ENCODE data around the gene DAGLB. TPM values are rescaled to one million over a fixed set of nuclear protein-coding genes. Genes with fewer than 3 reads are reported as not detected.

The DAGLB gene
- total and polyA plus RNA-seq, 2 of the 8 experiments (the other 6 are each of a cell fraction or from before 2014, with no cell fraction given), result 27.0 to 39.6 TPM

- Histone ChIP-seq H2BK15ac (ENCODE audit: low read length) (no peak overlapping the region), H3K9ac (replicated peaks in 1 of 4; ENCODE audit: extremely low read depth in 1 of 4, low read depth in 3 of 4, low read length in 3 of 4) (no peak overlapping the region), H3K4me2 (ENCODE audit: insufficient read depth in 1 of 2, low read depth in 2 of 2, low read length in 2 of 2) (no peak overlapping the region), H4K5ac (ENCODE audit: insufficient read length, low read depth, low read length) (no peak overlapping the region), H3K27me3 (replicated peaks in 1 of 4; ENCODE audit: control insufficient read depth in 3 of 4, extremely low read depth in 1 of 4, insufficient read depth in 3 of 4, low read length in 3 of 4) (no peaks in the 10 kb centered on the region), H3K27ac (ENCODE audit: low read depth, low read length) (no peak overlapping the region), H2AK5ac (ENCODE audit: low read depth, low read length) (no peak overlapping the region), H3K36me3 (ENCODE audit: control insufficient read depth in 2 of 4, insufficient read depth in 4 of 4, low read length in 3 of 4) (peaks cover 9 to 36% (median 10%) of the 10 kb centered on the region in 4 experiments; a peak in 7 of 8 replicates), H3K79me1 (ENCODE audit: low read depth, low read length) (peaks cover 17% of the 10 kb centered on the region), H2BK20ac (ENCODE audit: low read length) (no peak overlapping the region), H3K23ac (ENCODE audit: insufficient read length) (no peak overlapping the region), H2BK12ac (ENCODE audit: low read depth, low read length) (no peak overlapping the region), H3K4me3 (ENCODE audit: extremely low read depth in 1 of 4, insufficient read depth in 2 of 4, low read depth in 3 of 4, low read length in 4 of 4) (no peak overlapping the region), H3K14ac (ENCODE audit: insufficient read length) (no peak overlapping the region), H4K8ac (ENCODE audit: extremely low read depth, insufficient read depth, low read length) (no peak overlapping the region; the same call in 1 of the 2 replicates), H4K91ac (replicated peaks; ENCODE audit: insufficient read length, low read length) (no peak overlapping the region), H3K79me2 (ENCODE audit: control insufficient read depth in 1 of 2, insufficient read depth in 2 of 2, low read length in 2 of 2) (peaks cover 29 to 60% of the 10 kb centered on the region in 2 experiments), H3K9me3 (ENCODE audit: insufficient read depth in 2 of 2, low read depth in 1 of 2, low read length in 1 of 2) (no peaks in the 10 kb centered on the region), H3K18ac (ENCODE audit: extremely low read depth, low read length) (no peak overlapping the region), H3K4me1 (replicated peaks in 1 of 4; ENCODE audit: control insufficient read depth in 3 of 4, insufficient read depth in 4 of 4, low read length in 3 of 4) (no peaks in the 10 kb centered on the region; a peak in 1 of 7 replicates), H3K23me2 (ENCODE audit: low read depth, low read length) (no peaks in the 10 kb centered on the region), H3K56ac (replicated peaks; ENCODE audit: insufficient read length, low read depth, low read length) (no peak overlapping the region), H3K4ac (replicated peaks; ENCODE audit: insufficient read length, low read depth, low read length) (no peak overlapping the region), H2AFZ (ENCODE audit: low read length) (no peak overlapping the region), H4K20me1 (replicated peaks in 1 of 2; ENCODE audit: control insufficient read depth in 1 of 2, insufficient read depth in 2 of 2, low read length in 2 of 2) (peaks cover 24 to 34% of the 10 kb centered on the region in 2 experiments), H2BK120ac (replicated peaks; ENCODE audit: low read depth, low read length) (no peak overlapping the region), H2BK5ac (ENCODE audit: low read depth, low read length) (no peak overlapping the region)
- DNase-seq (ENCODE audit: low read depth in 1 of 2, low spot score in 2 of 2), result no peak
- ChIA-PET CTCF (ENCODE audit: partially characterized antibody) (interaction anchor here (1.0 to 1.2 kb wide), 2 partner anchors 25 to 75 kb away, joined by 4 to 5 read pairs; no protein-coding TSS in a partner anchor), POLR2A (ENCODE audit: partially characterized antibody) (interaction anchor here (1.3 to 1.9 kb wide), 3 partner anchors 14 to 21 kb away, joined by 3 to 4 read pairs (median 3); no protein-coding TSS in a partner anchor)
- WGBS, 2 experiments (ENCODE audit: extremely low coverage in 1 of 2, insufficient coverage in 1 of 2, insufficient read length in 1 of 2, insufficient replicate concordance in 2 of 2, low coverage in 1 of 2, low lambda C conversion rate in 2 of 2, missing lambda C conversion rate in 1 of 2), result 85% methylated on average over 12 of the region's 12 CpGs; no CpG with 5 or more reads in 1 of the 2 experiments
- no peak for FAIRE-seq
- TF ChIP-seq SP4 (IDR thresholded peaks at IDR 0.05; ENCODE audit: low read length) (no peak), EP300 (IDR thresholded peaks at IDR 0.05; ENCODE audit: borderline replicate concordance in 1 of 2, low read depth in 2 of 2, low read length in 2 of 2) (no peak), KDM4A (IDR thresholded peaks at IDR 0.05; ENCODE audit: low read depth, low read length, severe bottlenecking) (no peak), RBBP5 (IDR thresholded peaks at IDR 0.05; ENCODE audit: borderline replicate concordance, low read depth, low read length) (no peak), GTF2F1 (IDR thresholded peaks at IDR 0.05; ENCODE audit: borderline replicate concordance, low read depth, low read length) (no peak), TAF7 (optimal IDR thresholded peaks at IDR 0.05; ENCODE audit: borderline replicate concordance, low read depth, low read length) (no peak), TBP (IDR thresholded peaks at IDR 0.05; ENCODE audit: low read depth, low read length) (no peak), HDAC6 (IDR thresholded peaks at IDR 0.05; ENCODE audit: low read depth, low read length) (no peak)
- TF ChIP-seq, protein P1, sequence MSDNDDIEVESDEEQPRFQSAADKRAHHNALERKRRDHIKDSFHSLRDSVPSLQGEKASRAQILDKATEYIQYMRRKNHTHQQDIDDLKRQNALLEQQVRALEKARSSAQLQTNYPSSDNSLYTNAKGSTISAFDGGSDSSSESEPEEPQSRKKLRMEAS (IDR thresholded peaks at IDR 0.05), result no peak
Observed at GRCh38 chr7:6398943-6399342, 48.8 kb downstream of the DAGLB start.
